IMR-90 (cell line): ENCODE measurements around the gene RORB. TPM values are rescaled to one million over a fixed set of nuclear protein-coding genes. Genes with fewer than 3 reads are reported as not detected.

Experiments
- ATAC-seq: fragments of 200-7000 bp; cut with Tn5 transposase; 2 replicates; pipeline ENCODE4 v1.9.1; 2020; ENCODE audit warnings: low read depth, mild to moderate bottlenecking, moderate library complexity
- BruUV-seq: library from RNA; stranded (reverse); fragments of 400-500 nt; replicated peaks from 2 replicates; lab custom pipeline; 2021; lab: Mats Ljungman, UMichigan
- CTCF ChIA-PET: fragments of 300-600 bp; formaldehyde crosslinking; extraction: SDS; loops from one replicate; lab custom pipeline; 2021; ENCODE audit warnings: antibody characterized with exemption; lab: Yijun Ruan, JAX
- POLR2A ChIA-PET: fragments of 300-600 bp; sonication (Branson Sonifier 250); formaldehyde crosslinking; loops from one replicate; lab custom pipeline; 2022; ENCODE audit warnings: antibody characterized with exemption; ENCODE audit not compliant: unreplicated experiment; lab: Charles Lee
- DNase-seq: peaks from one replicate; pipeline ENCODE4 v3.0.0; 2013
- H2AFZ ChIP-seq: replicated peaks from 2 replicates; pipeline ENCODE3; 2013; ENCODE audit warnings: low read length, mild to moderate bottlenecking; ENCODE audit not compliant: poor library complexity
- H2AK5ac ChIP-seq: 2 replicates; pipeline ENCODE4 v1.6.1; 2013; ENCODE audit warnings: low read depth, low read length, inconsistent platforms
- H2AK9ac ChIP-seq: replicated peaks from 2 replicates; pipeline ENCODE3; 2013; ENCODE audit warnings: mild to moderate bottlenecking, low read depth, low read length, moderate library complexity; ENCODE audit not compliant: poor library complexity
- H2BK120ac ChIP-seq: 2 replicates; pipeline ENCODE4 v1.6.1; 2013; ENCODE audit warnings: low read depth, low read length, inconsistent platforms
- H2BK15ac ChIP-seq: 3 replicates; pipeline ENCODE4 v1.6.1; 2013; ENCODE audit warnings: low read depth, low read length, inconsistent platforms
- H2BK20ac ChIP-seq: 2 replicates; pipeline ENCODE4 v1.6.1; 2013; ENCODE audit warnings: low read depth, mild to moderate bottlenecking, inconsistent platforms, low read length, moderate library complexity
- H2BK5ac ChIP-seq: 2 replicates; pipeline ENCODE4 v1.6.1; 2013; ENCODE audit warnings: mild to moderate bottlenecking, low read depth, low read length, inconsistent platforms; ENCODE audit not compliant: poor library complexity, severe bottlenecking
- H3K14ac ChIP-seq: replicated peaks from 2 replicates; pipeline ENCODE4 v1.6.1; 2013; ENCODE audit warnings: low read depth, low read length, inconsistent platforms
- H3K18ac ChIP-seq: 2 replicates; pipeline ENCODE4 v1.6.1; 2013; ENCODE audit warnings: low read depth, low read length, control low read depth
- H3K23ac ChIP-seq: 2 replicates; pipeline ENCODE4 v1.6.1; 2013; ENCODE audit warnings: low read depth, low read length, inconsistent platforms
- H3K27ac ChIP-seq: 2 replicates; pipeline ENCODE4 v1.5.1; 2013; ENCODE audit warnings: mild to moderate bottlenecking, control low read depth, low read length; ENCODE audit not compliant: insufficient read depth
- H3K27me3 ChIP-seq: 2 replicates; pipeline ENCODE4 v1.6.1; 2013; ENCODE audit warnings: low read length; ENCODE audit not compliant: control insufficient read depth, insufficient read depth
- H3K36me3 ChIP-seq: 2 replicates; pipeline ENCODE4 v1.6.1; 2013; ENCODE audit warnings: low read length, mixed read lengths; ENCODE audit not compliant: control insufficient read depth, insufficient read depth
- H3K4ac ChIP-seq: 2 replicates; pipeline ENCODE4 v1.6.1; 2013; ENCODE audit warnings: low read depth, low read length, inconsistent platforms
- H3K4me1 ChIP-seq: 2 replicates; pipeline ENCODE4 v1.6.1; 2013; ENCODE audit warnings: low read length, mixed read lengths; ENCODE audit not compliant: control insufficient read depth, insufficient read depth
- H3K4me2 ChIP-seq: 2 replicates; pipeline ENCODE4 v1.6.1; 2013; ENCODE audit warnings: low read depth, mild to moderate bottlenecking, control low read depth, low read length, moderate library complexity
- H3K4me3 ChIP-seq: 2 replicates; pipeline ENCODE4 v1.5.1; 2013; ENCODE audit warnings: low read depth, mild to moderate bottlenecking, control low read depth, low read length, moderate library complexity; ENCODE audit not compliant: insufficient read depth
- H3K56ac ChIP-seq: 2 replicates; pipeline ENCODE4 v1.6.1; 2013; ENCODE audit warnings: low read length, inconsistent platforms; ENCODE audit not compliant: insufficient read depth; ENCODE audit errors: extremely low read depth
- H3K79me1 ChIP-seq, 2 experiments: 2 replicates each; pipeline ENCODE4 v1.6.1; 2013; ENCODE audit warnings: low read length in 2 of 2, inconsistent platforms in 1 of 2, low read depth in 1 of 2
- H3K9ac ChIP-seq: 2 replicates; pipeline ENCODE4 v1.6.1; 2013; ENCODE audit warnings: low read depth, low read length, control low read depth
- H3K9me1 ChIP-seq: 2 replicates; pipeline ENCODE4 v1.6.1; 2013; ENCODE audit warnings: low read length, inconsistent platforms; ENCODE audit not compliant: insufficient read depth
- H3K9me3 ChIP-seq: 2 replicates; pipeline ENCODE4 v1.6.1; 2013; ENCODE audit warnings: low read length; ENCODE audit not compliant: control insufficient read depth, insufficient read depth
- H4K20me1 ChIP-seq: 2 replicates; pipeline ENCODE4 v1.6.1; 2013; ENCODE audit warnings: low read length, inconsistent platforms; ENCODE audit not compliant: insufficient read depth
- H4K5ac ChIP-seq: 2 replicates; pipeline ENCODE4 v1.6.1; 2013; ENCODE audit warnings: mild to moderate bottlenecking, low read depth, low read length, control low read depth
- H4K8ac ChIP-seq, 2 experiments: 2 replicates each; pipeline ENCODE4 v1.6.1; 2013; ENCODE audit warnings: low read depth in 2 of 2, low read length in 2 of 2, control low read depth in 1 of 2, inconsistent platforms in 1 of 2
- H4K91ac ChIP-seq: 2 replicates; pipeline ENCODE4 v1.6.1; 2013; ENCODE audit warnings: low read depth, low read length, inconsistent platforms; ENCODE audit not compliant: insufficient read depth
- MAZ ChIP-seq: IDR thresholded peaks from 2 replicates; pipeline ENCODE4 v1.6.1; 2012; ENCODE audit warnings: low read depth, mild to moderate bottlenecking, low read length, improper control_type of control experiment, moderate library complexity, borderline replicate concordance
- RAD21 ChIP-seq: IDR thresholded peaks from 2 replicates; pipeline ENCODE4 v1.6.1; 2012; ENCODE audit warnings: low read length, improper control_type of control experiment
- SMC3 ChIP-seq: fragments of 150-350 bp; IDR thresholded peaks from 2 replicates; pipeline ENCODE4 v1.6.1; 2016; ENCODE audit warnings: low read depth, mild to moderate bottlenecking, antibody characterized with exemption, low read length, moderate library complexity
- WGBS, 2 experiments: methylation state at CpG; one replicate each; pipeline versions ENCODE4 v1.1.5 to v1.1.7; 2013; ENCODE audit warnings: missing lambda C conversion rate in 2 of 2; ENCODE audit not compliant: insufficient read length in 1 of 2; ENCODE audit errors: extremely low coverage in 2 of 2; 5-methylcytosine and 5-hydroxymethylcytosine counted together
- dilution Hi-C: fragments of 300-500 bp; cut with HindIII; formaldehyde crosslinking; loops from one replicate; pipeline ENCODE4 v1.14.3; 2018; ENCODE audit warnings: low sequenced_read_pairs; ENCODE audit not compliant: unreplicated experiment
- in situ Hi-C: fragments of 300-500 bp; cut with MboI; formaldehyde crosslinking; loops from 3 replicates; pipeline ENCODE4 v1.14.3; 2019; ENCODE audit warnings: low sequenced_read_pairs, inconsistent platforms, mixed read lengths
- intact Hi-C: fragments of 100-400 bp; cut with micrococcal nuclease; formaldehyde crosslinking; loops from 2 replicates; pipeline ENCODE4 v1.10.0; 2022
- polyA plus RNA-seq, 3 experiments: library from polyadenylated mRNA; depleted of rRNA; stranded (reverse); fragments of >200 nt; gene quantifications; 2 replicates each; pipeline ENCODE4 v1.2.3, GENCODE V29; 2012; ENCODE audit warnings: low replicate concordance in 1 of 3
- total RNA-seq: library from RNA; depleted of rRNA; stranded (reverse); fragments of >200 nt; gene quantifications from 2 replicates; pipeline ENCODE4 v1.2.3, GENCODE V29; 2012

Gene RORB
- total and polyA plus RNA-seq, 2 of the 4 experiments (the other 2 are of a cell fraction) = not detected

GRCh38 chr9:74496819-74497747, at the start of gene RORB (continued):
- TF ChIP-seq MAZ = no peak

GRCh38 chr9:74447451-74448193, 49.5 kb upstream of the RORB start:
- H3K56ac ChIP-seq = no peak overlapping the region
- ChIA-PET CTCF (no interaction called here), POLR2A (no interaction called here)
- no peak for ATAC-seq
- H3K27ac ChIP-seq = no peak overlapping the region
- no peak overlapping the region for H3K4ac ChIP-seq
- no peak overlapping the region for H3K9ac ChIP-seq
- no peak overlapping the region for H4K91ac ChIP-seq
- H3K4me3 ChIP-seq = no peak overlapping the region
- no peak overlapping the region for H2AK5ac ChIP-seq
- H3K36me3 ChIP-seq = no peaks in the 10 kb centered on the region
- no peaks in the 10 kb centered on the region for H3K4me1 ChIP-seq
- no peak overlapping the region for H3K23ac ChIP-seq
- no peak overlapping the region for H2BK20ac ChIP-seq
- H4K20me1 ChIP-seq = no peaks in the 10 kb centered on the region
- H2BK120ac ChIP-seq = no peak overlapping the region
- no peak overlapping the region for H2AFZ ChIP-seq
- TF ChIP-seq RAD21 (no peak), SMC3 (no peak)
- no peak overlapping the region for H3K18ac ChIP-seq
- H3K79me1 ChIP-seq = no peaks in the 10 kb centered on the region
- no peak overlapping the region for H3K4me2 ChIP-seq
- H2BK15ac ChIP-seq = no peak overlapping the region
- no CpG with 5 or more reads among the region's 2 CpGs for WGBS, 2 experiments
- no peak overlapping the region for H2BK5ac ChIP-seq
- H3K9me1 ChIP-seq = no peaks in the 10 kb centered on the region
- no peak overlapping the region for H2AK9ac ChIP-seq
- no peak overlapping the region for H4K8ac ChIP-seq
- H4K5ac ChIP-seq = no peak overlapping the region
- peaks cover 2% of the 10 kb centered on the region; the same call in 1 of the 2 replicates for H3K9me3 ChIP-seq
- H3K14ac ChIP-seq = no peak overlapping the region
- dilution Hi-C loops = no loop called here
- no TSS peak for BruUV-seq
- H3K27me3 ChIP-seq = no peaks in the 10 kb centered on the region
- intact Hi-C loops = no loop called here
- in situ Hi-C loops = no loop called here
- DNase-seq = no peak
